Neuronal stem cell (in vitro differentiated cells): Measurements from ENCODE around the gene NAA38. TPM values are rescaled to one million over a fixed set of nuclear protein-coding genes. Genes with fewer than 3 reads are reported as not detected.
A peak's percentile ranks its signal among the peaks of the same experiment; 100 is the strongest.

ENCODE experiments used
- DNase-seq: peaks from one replicate; pipeline ENCODE4 v3.0.0-alpha.2; 2013; ENCODE audit warnings: low spot score
- H2AFZ ChIP-seq: one replicate; pipeline ENCODE4 v1.6.1; 2013; ENCODE audit warnings: mild to moderate bottlenecking, low read length, inconsistent platforms
- H2AK5ac ChIP-seq: 2 replicates; pipeline ENCODE4 v1.6.1; 2013; ENCODE audit warnings: low read depth, mild to moderate bottlenecking, inconsistent platforms, low read length, moderate library complexity, mixed read lengths
- H2BK120ac ChIP-seq: 2 replicates; pipeline ENCODE4 v1.6.1; 2013; ENCODE audit warnings: low read depth, mild to moderate bottlenecking, inconsistent platforms, low read length, moderate library complexity, mixed read lengths
- H2BK12ac ChIP-seq: one replicate; pipeline ENCODE4 v1.6.1; 2013; ENCODE audit warnings: low read length, inconsistent platforms
- H2BK15ac ChIP-seq: 2 replicates; pipeline ENCODE4 v1.6.1; 2013; ENCODE audit warnings: mild to moderate bottlenecking, low read length, inconsistent platforms, mixed read lengths
- H2BK5ac ChIP-seq: one replicate; pipeline ENCODE4 v1.6.1; 2013; ENCODE audit warnings: inconsistent platforms, mild to moderate bottlenecking, low read length, moderate library complexity
- H3K14ac ChIP-seq: one replicate; pipeline ENCODE4 v1.6.1; 2013; ENCODE audit warnings: low read length, inconsistent platforms
- H3K18ac ChIP-seq: 2 replicates; pipeline ENCODE4 v1.6.1; 2013; ENCODE audit warnings: low read length, inconsistent platforms
- H3K23ac ChIP-seq: 2 replicates; pipeline ENCODE4 v1.6.1; 2013; ENCODE audit warnings: low read depth, mild to moderate bottlenecking, mixed read lengths, low read length, inconsistent platforms; ENCODE audit not compliant: poor library complexity
- H3K27ac ChIP-seq: replicated peaks from 3 replicates; pipeline ENCODE4 v1.5.1; 2013; ENCODE audit warnings: low read length, inconsistent platforms
- H3K27me3 ChIP-seq, 3 experiments: 2 replicates each; pipeline ENCODE4 v1.6.1; 2013; ENCODE audit warnings: low read length in 3 of 3, mild to moderate bottlenecking in 2 of 3, inconsistent platforms in 1 of 3, low read depth in 1 of 3, mixed read lengths in 1 of 3, moderate library complexity in 1 of 3; ENCODE audit not compliant: control insufficient read depth in 3 of 3, insufficient read depth in 3 of 3
- H3K36me3 ChIP-seq, 2 donors: replicated peaks in 1 of 2; 2 replicates each; pipeline ENCODE4 v1.6.1; 2013; ENCODE audit warnings: low read length in 2 of 2; ENCODE audit not compliant: control insufficient read depth in 2 of 2, insufficient read depth in 2 of 2
- H3K4ac ChIP-seq: 2 replicates; pipeline ENCODE4 v1.6.1; 2013; ENCODE audit warnings: inconsistent platforms, mild to moderate bottlenecking, low read length, moderate library complexity
- H3K4me1 ChIP-seq, 2 donors: 1 replicate in 1 of 2; 2 replicates in 1 of 2; pipeline ENCODE4 v1.6.1; 2013; ENCODE audit warnings: low read length in 2 of 2, low read depth in 1 of 2; ENCODE audit not compliant: control insufficient read depth in 2 of 2, insufficient read depth in 1 of 2
- H3K4me2 ChIP-seq: one replicate; pipeline ENCODE4 v1.6.1; 2013; ENCODE audit warnings: mild to moderate bottlenecking, low read length, inconsistent platforms; ENCODE audit not compliant: insufficient read depth, poor library complexity, severe bottlenecking
- H3K4me3 ChIP-seq, 2 donors: 2 replicates each; pipeline ENCODE4 v1.5.1; 2013; ENCODE audit warnings: low read length in 2 of 2, mild to moderate bottlenecking in 2 of 2, inconsistent platforms in 1 of 2, moderate library complexity in 1 of 2
- H3K79me1 ChIP-seq: one replicate; pipeline ENCODE4 v1.6.1; 2013; ENCODE audit warnings: low read depth, mild to moderate bottlenecking, inconsistent platforms, low read length, moderate library complexity
- H3K9ac ChIP-seq: one replicate; pipeline ENCODE4 v1.6.1; 2013; ENCODE audit warnings: mild to moderate bottlenecking, low read depth, low read length, inconsistent platforms; ENCODE audit not compliant: poor library complexity
- H3K9me3 ChIP-seq, 2 donors: replicated peaks in 1 of 2; 2 replicates each; pipeline versions ENCODE3 to v1.6.1; 2013; ENCODE audit warnings: low read length in 2 of 2, mild to moderate bottlenecking in 2 of 2, inconsistent platforms in 1 of 2, low read depth in 1 of 2, mixed read lengths in 1 of 2, moderate library complexity in 1 of 2; ENCODE audit not compliant: control insufficient read depth in 2 of 2, insufficient read depth in 1 of 2
- H4K8ac ChIP-seq: one replicate; pipeline ENCODE4 v1.6.1; 2013; ENCODE audit warnings: low read depth, mild to moderate bottlenecking, inconsistent platforms, low read length, moderate library complexity
- H4K91ac ChIP-seq: one replicate; pipeline ENCODE4 v1.6.1; 2013; ENCODE audit warnings: low read length, low read depth, mild to moderate bottlenecking, inconsistent platforms; ENCODE audit not compliant: poor library complexity
- WGBS, 2 donors: extraction: QIAGEN DNeasy Blood & Tissue Kit; methylation state at CpG; one replicate each; pipeline ENCODE4 v1.1.7; 2013; ENCODE audit warnings: missing lambda C conversion rate in 2 of 2, mixed read lengths in 1 of 2; ENCODE audit not compliant: insufficient read length in 2 of 2, insufficient replicate concordance in 1 of 2; ENCODE audit errors: extremely low coverage in 2 of 2; 5-methylcytosine and 5-hydroxymethylcytosine counted together
- polyA plus RNA-seq, 2 experiments: library from polyadenylated mRNA; stranded (reverse); fragments of 200-250 nt; gene quantifications; one replicate each; pipeline ENCODE4 v1.2.3, GENCODE V29; 2013

NAA38 gene
- polyA plus RNA-seq (2013, experiment 1 of 2) = 74.6 TPM
- polyA plus RNA-seq (2013, experiment 2 of 2) = 76.9 TPM

DNA sequence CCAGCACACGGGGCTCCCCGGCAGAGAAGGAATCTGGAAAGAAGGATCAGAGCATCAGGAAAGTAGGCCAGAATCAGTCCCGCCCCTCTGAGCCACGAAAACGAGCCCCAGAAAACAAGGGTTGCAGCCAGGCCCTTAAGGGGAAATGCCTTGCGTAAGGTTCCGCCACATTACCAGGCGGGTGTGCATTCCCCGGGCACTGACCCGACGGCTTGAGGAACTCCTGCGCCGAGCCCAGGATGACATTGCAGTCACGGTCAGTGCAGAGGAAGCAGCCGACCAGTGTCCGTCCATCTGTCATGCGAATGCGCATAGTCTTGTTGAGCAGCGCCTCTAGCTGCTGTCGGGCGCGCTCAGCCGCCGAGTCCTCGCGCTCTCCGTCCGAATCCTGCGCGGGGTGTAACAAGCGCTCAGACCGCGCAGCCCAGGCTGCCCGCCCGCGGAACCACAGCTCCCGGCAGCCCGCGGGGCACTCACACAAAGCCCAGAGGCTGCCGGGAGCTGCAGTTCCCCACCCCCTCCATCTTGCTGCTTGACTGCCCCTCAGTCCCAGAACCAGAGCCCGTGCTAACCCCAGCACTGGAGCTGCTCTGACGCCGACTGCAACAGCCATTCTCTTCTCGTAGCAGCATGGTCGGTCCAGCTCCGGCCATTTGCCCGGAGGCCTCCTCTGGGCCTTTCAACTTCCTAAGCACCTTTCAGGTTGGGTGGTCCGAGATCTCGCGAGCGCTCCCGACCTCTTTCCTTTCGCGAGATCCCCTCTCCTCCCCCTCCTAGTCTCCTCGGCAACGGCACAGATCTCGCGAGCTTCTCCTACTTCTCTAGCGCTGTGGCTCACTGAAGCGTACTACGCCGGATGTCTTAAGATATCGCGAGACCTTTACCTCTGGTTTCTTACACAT is at the start of gene NAA38:
TSS of gene NAA38 (minus strand) at position 749 of the 902 bp plus-strand sequence. CDS start at position 653, 96 bp downstream.
- WGBS, 2 donors = no CpG with 5 or more reads among the region's 64 CpGs
- Histone ChIP-seq H3K4me1 (peaks cover 25 to 37% of the 10 kb centered on the region in 2 donors), H3K4me2 (peak within 1 kb of the TSS; percentile 100), H3K23ac (peak within 1 kb of the TSS; percentile 35), H3K27me3 (peaks cover 0 to 8% (median 0%) of the 10 kb centered on the region in 3 experiments), H3K79me1 (peaks cover 5% of the 10 kb centered on the region), H3K18ac (peak within 1 kb of the TSS; percentile 97), H4K91ac (no peak within 1 kb of the TSS), H3K27ac (peak within 1 kb of the TSS; percentile 92), H2AK5ac (peak within 1 kb of the TSS; percentile 76), H2BK5ac (peak within 1 kb of the TSS; percentile 43), H2BK12ac (no peak within 1 kb of the TSS), H3K4me3 (peak within 1 kb of the TSS; percentile 63 to 93), H3K9me3 (no peaks in the 10 kb centered on the region), H3K14ac (peak within 1 kb of the TSS; percentile 2), H4K8ac (no peak within 1 kb of the TSS), H2BK15ac (peak within 1 kb of the TSS; percentile 43), H2AFZ (peak within 1 kb of the TSS; percentile 93), H2BK120ac (no peak within 1 kb of the TSS), H3K4ac (no peak within 1 kb of the TSS), H3K36me3 (peaks cover 15 to 65% of the 10 kb centered on the region in 2 donors), H3K9ac (peak within 1 kb of the TSS; percentile 94)
- peak; percentile 100 for DNase-seq

DNA sequence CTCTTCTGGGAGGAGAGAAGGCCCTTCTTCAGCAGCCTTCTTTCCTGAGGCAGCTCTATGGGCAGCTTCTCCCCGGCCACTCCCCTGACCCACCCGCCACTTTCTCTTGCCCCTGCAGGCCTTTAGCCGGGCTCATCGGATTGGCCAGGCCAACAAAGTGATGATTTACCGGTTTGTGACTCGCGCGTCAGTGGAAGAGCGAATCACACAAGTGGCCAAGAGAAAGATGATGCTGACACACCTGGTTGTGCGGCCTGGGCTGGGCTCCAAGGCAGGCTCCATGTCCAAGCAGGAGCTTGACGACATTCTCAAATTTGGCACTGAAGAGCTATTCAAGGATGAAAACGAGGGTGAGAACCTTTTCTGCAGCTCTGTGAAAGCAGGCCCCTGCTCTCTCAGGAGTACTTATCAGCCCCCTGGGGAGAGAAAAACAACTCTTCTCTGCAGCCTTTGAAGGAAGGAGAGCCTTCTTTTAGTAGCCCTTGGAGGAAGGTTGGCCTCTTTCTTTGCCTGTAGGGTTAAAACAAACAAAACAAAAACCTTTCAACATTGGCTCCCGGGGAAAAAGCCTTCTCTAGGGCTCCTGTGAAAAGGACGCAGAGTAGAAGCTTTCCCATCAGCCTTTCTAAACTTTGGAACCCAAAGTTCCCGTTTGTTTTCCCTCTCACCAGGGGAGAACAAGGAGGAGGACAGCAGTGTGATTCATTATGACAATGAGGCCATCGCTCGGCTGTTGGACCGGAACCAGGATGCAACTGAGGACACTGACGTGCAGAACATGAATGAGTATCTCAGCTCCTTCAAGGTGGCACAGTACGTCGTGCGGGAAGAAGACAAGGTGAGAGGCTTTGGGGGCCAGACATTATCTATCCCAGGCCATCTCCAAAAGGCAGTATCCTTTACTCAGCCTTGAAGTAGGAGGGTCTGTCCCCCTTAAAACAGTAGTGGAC is 46.1 kb upstream of the NAA38 start:
- Histone ChIP-seq H3K4me1 (peaks cover 0 to 10% of the 10 kb centered on the region in 2 donors), H2BK12ac (no peak overlapping the region), H3K14ac (no peak overlapping the region), H3K18ac (no peak overlapping the region), H3K4me2 (no peak overlapping the region), H3K27me3 (no peaks in the 10 kb centered on the region), H3K27ac (peak overlapping the region; percentile 59), H2BK120ac (no peak overlapping the region), H2BK15ac (no peak overlapping the region), H3K4ac (no peak overlapping the region), H2AK5ac (no peak overlapping the region), H4K8ac (no peak overlapping the region), H3K23ac (no peak overlapping the region), H4K91ac (no peak overlapping the region), H3K4me3 (no peak overlapping the region), H3K79me1 (no peaks in the 10 kb centered on the region), H3K9me3 (no peaks in the 10 kb centered on the region), H2BK5ac (no peak overlapping the region), H2AFZ (no peak overlapping the region), H3K9ac (no peak overlapping the region), H3K36me3 (peaks cover 18 to 97% of the 10 kb centered on the region in 2 donors)
- DNase-seq = no peak
- no CpG with 5 or more reads among the region's 22 CpGs for WGBS, 2 donors

DNA sequence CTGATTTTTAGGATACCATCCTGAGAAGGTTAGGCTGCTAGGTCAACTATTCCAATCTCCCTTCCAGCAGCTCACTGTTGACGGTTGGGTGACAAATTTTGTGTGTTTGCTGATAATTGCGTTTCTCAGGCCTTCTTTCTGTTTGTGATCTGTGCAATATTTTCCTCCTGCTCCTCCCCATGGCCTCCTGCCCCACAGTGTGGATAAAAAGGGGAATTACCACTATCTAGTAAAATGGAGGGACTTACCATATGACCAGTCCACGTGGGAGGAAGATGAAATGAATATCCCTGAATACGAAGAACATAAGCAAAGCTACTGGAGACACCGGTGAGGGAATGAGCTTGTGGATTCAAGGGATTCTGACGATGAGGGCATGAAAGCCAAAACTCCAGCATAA is 40.4 kb upstream of the NAA38 start:
- H2BK120ac ChIP-seq = no peak overlapping the region
- no peak overlapping the region for H3K4me2 ChIP-seq
- H3K79me1 ChIP-seq = no peaks in the 10 kb centered on the region
- no peak overlapping the region for H2BK5ac ChIP-seq
- no peak overlapping the region for H3K9ac ChIP-seq
- no peak overlapping the region for H3K27ac ChIP-seq
- no peak overlapping the region for H3K4ac ChIP-seq
- DNase-seq = no peak
- peaks cover 0 to under 1% of the 10 kb centered on the region in 2 donors for H3K4me1 ChIP-seq
- no peak overlapping the region for H2BK15ac ChIP-seq
- no peaks in the 10 kb centered on the region for H3K27me3 ChIP-seq
- H3K18ac ChIP-seq = no peak overlapping the region
- no peak overlapping the region for H3K23ac ChIP-seq
- no CpG with 5 or more reads among the region's 6 CpGs for WGBS, 2 donors
- no peak overlapping the region for H2AFZ ChIP-seq
- H3K4me3 ChIP-seq = no peak overlapping the region
- H2AK5ac ChIP-seq = no peak overlapping the region
- H3K14ac ChIP-seq = no peak overlapping the region
- peaks cover 16 to 91% of the 10 kb centered on the region in 2 donors for H3K36me3 ChIP-seq
- H2BK12ac ChIP-seq = no peak overlapping the region
- H3K9me3 ChIP-seq = no peaks in the 10 kb centered on the region
- H4K91ac ChIP-seq = no peak overlapping the region
- no peak overlapping the region for H4K8ac ChIP-seq
